Stimulated activated CD4-positive, alpha-beta T cell treated with anti-CD3 and anti-CD28 coated beads, Interleukin-4, amount 100 ng/mL, for 1 hour (primary cell): ENCODE results near the gene CPA5.
"Not testable (repeated sequence)": the region's sequence is repeated elsewhere in the genome, so short reads cannot be mapped to it uniquely, and the experiment has no call there.

Experiments
- DNase-seq: peaks from one replicate; pipeline ENCODE4 v3.0.0-alpha.2; 2020

CPA5 gene

GRCh38 chr7:130344271-130344866 is at the start of gene CPA5:
Gene CPA5 (plus strand): TSS chr7:130344816. CDS start chr7:130346486, 1,670 bp downstream.
- DNase-seq, result no peak

GRCh38 chr7:130296221-130296951 is 48.2 kb upstream of the CPA5 start:
- no peak for DNase-seq

- DNase-seq, result no peak
Observed at GRCh38 chr7:130297628-130298543, 46.7 kb upstream of the CPA5 start.

GRCh38 chr7:130298544-130299326 is 45.9 kb upstream of the CPA5 start:
- DNase-seq, result no peak

- no peak for DNase-seq
Observed at GRCh38 chr7:130299866-130300265, 44.8 kb upstream of the CPA5 start.

- no peak for DNase-seq
Observed at GRCh38 chr7:130301501-130302020, 43.1 kb upstream of the CPA5 start.

GRCh38 chr7:130302649-130303048 is 42.0 kb upstream of the CPA5 start:
- no peak for DNase-seq

GRCh38 chr7:130303127-130303526 is 41.5 kb upstream of the CPA5 start:
- DNase-seq, result no peak

GRCh38 chr7:130303551-130303950 is 41.1 kb upstream of the CPA5 start:
- no peak for DNase-seq

GRCh38 chr7:130303982-130304381 is 40.6 kb upstream of the CPA5 start:
- no peak for DNase-seq

GRCh38 chr7:130304878-130305277 is 39.7 kb upstream of the CPA5 start:
- no peak for DNase-seq

- no peak for DNase-seq
Observed at GRCh38 chr7:130305433-130306042, 39.1 kb upstream of the CPA5 start.

GRCh38 chr7:130309986-130310385 is 34.6 kb upstream of the CPA5 start:
- DNase-seq, result no peak

- no peak for DNase-seq
Observed at GRCh38 chr7:130314305-130314704, 30.3 kb upstream of the CPA5 start.

GRCh38 chr7:130319541-130319940 is 25.1 kb upstream of the CPA5 start:
- DNase-seq, result no peak

- not testable (repeated sequence) for DNase-seq
Observed at GRCh38 chr7:130321542-130322229, 22.9 kb upstream of the CPA5 start.

- DNase-seq, result no peak
Observed at GRCh38 chr7:130322615-130323014, 22.0 kb upstream of the CPA5 start.

GRCh38 chr7:130324306-130324943 is 20.2 kb upstream of the CPA5 start:
- no peak for DNase-seq

GRCh38 chr7:130329681-130330080 is 14.9 kb upstream of the CPA5 start:
- no peak for DNase-seq

GRCh38 chr7:130332259-130333053 is 12.2 kb upstream of the CPA5 start:
- no peak for DNase-seq
